H9 (cell line): ENCODE results near the gene HRAS. TPM values are rescaled to one million over a fixed set of nuclear protein-coding genes. Genes with fewer than 3 reads are reported as not detected.

Experiments used
- DNase-seq: peaks from one replicate; pipeline ENCODE4 v3.0.0-alpha.2; 2017
- H2AFZ ChIP-seq: one replicate; pipeline ENCODE4 v1.6.1; 2013; ENCODE audit warnings: mild to moderate bottlenecking, low read length, control low read depth, moderate library complexity
- H2AK5ac ChIP-seq: 2 replicates; pipeline ENCODE4 v1.6.1; 2013; ENCODE audit warnings: low read length, control low read depth, mixed read lengths; ENCODE audit not compliant: insufficient read length
- H2BK120ac ChIP-seq: one replicate; pipeline ENCODE4 v1.6.1; 2013; ENCODE audit warnings: low read depth, mild to moderate bottlenecking, low read length, control low read depth, inconsistent platforms; ENCODE audit not compliant: poor library complexity, severe bottlenecking
- H2BK12ac ChIP-seq: 2 replicates; pipeline ENCODE4 v1.6.1; 2013; ENCODE audit warnings: low read length, control low read depth, mixed read lengths, low read depth; ENCODE audit not compliant: insufficient read length
- H2BK15ac ChIP-seq: 2 replicates; pipeline ENCODE4 v1.6.1; 2013; ENCODE audit warnings: low read depth, low read length, control low read depth
- H2BK20ac ChIP-seq: one replicate; pipeline ENCODE4 v1.6.1; 2013; ENCODE audit warnings: low read depth, mild to moderate bottlenecking, low read length, control low read depth, inconsistent platforms; ENCODE audit not compliant: poor library complexity, severe bottlenecking
- H2BK5ac ChIP-seq: 2 replicates; pipeline ENCODE4 v1.6.1; 2013; ENCODE audit warnings: low read length, control low read depth, mixed read lengths; ENCODE audit not compliant: insufficient read length
- H3K14ac ChIP-seq: 2 replicates; pipeline ENCODE4 v1.6.1; 2013; ENCODE audit warnings: low read length, control low read depth; ENCODE audit not compliant: insufficient read depth
- H3K18ac ChIP-seq: 2 replicates; pipeline ENCODE4 v1.6.1; 2013; ENCODE audit warnings: low read depth, mild to moderate bottlenecking, mixed read lengths, low read length, control low read depth; ENCODE audit not compliant: insufficient read length
- H3K23ac ChIP-seq: 2 replicates; pipeline ENCODE4 v1.6.1; 2013; ENCODE audit warnings: low read length, control low read depth, mixed read lengths, low read depth; ENCODE audit not compliant: insufficient read length
- H3K23me2 ChIP-seq: 2 replicates; pipeline ENCODE4 v1.6.1; 2013; ENCODE audit warnings: low read depth, mild to moderate bottlenecking, mixed read lengths, low read length, control low read depth; ENCODE audit not compliant: insufficient read length, poor library complexity, severe bottlenecking
- H3K27ac ChIP-seq: 2 replicates; pipeline ENCODE4 v1.5.1; 2013; ENCODE audit warnings: low read length, control low read depth, mixed read lengths, low read depth; ENCODE audit not compliant: insufficient read length
- H3K27me3 ChIP-seq: 2 replicates; pipeline ENCODE4 v1.6.1; 2013; ENCODE audit warnings: low read length, control low read depth, inconsistent platforms; ENCODE audit not compliant: insufficient read depth
- H3K4ac ChIP-seq: 2 replicates; pipeline ENCODE4 v1.6.1; 2013; ENCODE audit warnings: low read depth, mild to moderate bottlenecking, control low read depth, inconsistent platforms, low read length, moderate library complexity
- H3K4me1 ChIP-seq: 2 replicates; pipeline ENCODE4 v1.6.1; 2013; ENCODE audit warnings: low read length, control low read depth, inconsistent platforms; ENCODE audit not compliant: insufficient read depth
- H3K4me2 ChIP-seq: 2 replicates; pipeline ENCODE4 v1.6.1; 2013; ENCODE audit warnings: low read length, control low read depth, mixed read lengths; ENCODE audit not compliant: insufficient read length, insufficient read depth
- H3K56ac ChIP-seq: 2 replicates; pipeline ENCODE4 v1.6.1; 2013; ENCODE audit warnings: low read depth, mild to moderate bottlenecking, mixed read lengths, low read length, control low read depth; ENCODE audit not compliant: insufficient read length
- H3K79me1 ChIP-seq: 2 replicates; pipeline ENCODE4 v1.6.1; 2013; ENCODE audit warnings: low read depth, mild to moderate bottlenecking, moderate library complexity, low read length, control low read depth, inconsistent platforms; ENCODE audit not compliant: insufficient read depth, poor library complexity, severe bottlenecking
- H3K79me2 ChIP-seq: 2 replicates; pipeline ENCODE4 v1.6.1; 2013; ENCODE audit warnings: low read length, control low read depth, inconsistent platforms; ENCODE audit not compliant: insufficient read depth
- H3K9ac ChIP-seq: 2 replicates; pipeline ENCODE4 v1.6.1; 2013; ENCODE audit warnings: low read length, control low read depth, mixed read lengths; ENCODE audit not compliant: insufficient read length; ENCODE audit errors: extremely low read depth
- H3K9me3 ChIP-seq: one replicate; pipeline ENCODE4 v1.6.1; 2013; ENCODE audit warnings: low read depth, low read length, inconsistent platforms; ENCODE audit not compliant: control insufficient read depth
- H3T11ph ChIP-seq: one replicate; pipeline ENCODE4 v1.6.1; 2013; ENCODE audit warnings: mild to moderate bottlenecking, low read length, control low read depth, inconsistent platforms
- H4K20me1 ChIP-seq: one replicate; pipeline ENCODE4 v1.6.1; 2013; ENCODE audit not compliant: control insufficient read depth, insufficient read length, insufficient read depth
- H4K5ac ChIP-seq: 2 replicates; pipeline ENCODE4 v1.6.1; 2013; ENCODE audit warnings: low read depth, mild to moderate bottlenecking, mixed read lengths, low read length, control low read depth; ENCODE audit not compliant: insufficient read length
- H4K8ac ChIP-seq: replicated peaks from 2 replicates; pipeline ENCODE4 v1.6.1; 2013; ENCODE audit warnings: low read length, control low read depth, mixed read lengths, low read depth; ENCODE audit not compliant: insufficient read length
- H4K91ac ChIP-seq: 2 replicates; pipeline ENCODE4 v1.6.1; 2013; ENCODE audit warnings: low read depth, mild to moderate bottlenecking, moderate library complexity, mixed read lengths, low read length, control low read depth; ENCODE audit not compliant: insufficient read length
- H3K27ac Mint-ChIP-seq, 3 experiments: 2 replicates in 2 of 3; 3 replicates in 1 of 3; pipeline ENCODE4 v1.8.0; 2020 to 2021; ENCODE audit warnings: mixed read lengths in 3 of 3, mild to moderate bottlenecking in 1 of 3, moderate library complexity in 1 of 3
- H3K27me3 Mint-ChIP-seq: 2 replicates; pipeline ENCODE4 v1.8.0; 2021; ENCODE audit warnings: low read depth, mild to moderate bottlenecking, moderate library complexity, mixed read lengths
- H3K36me3 Mint-ChIP-seq, 3 experiments: 2 replicates in 2 of 3; 3 replicates in 1 of 3; pipeline ENCODE4 v1.8.0; 2020 to 2021; ENCODE audit warnings: low read depth in 3 of 3, mixed read lengths in 3 of 3; ENCODE audit not compliant: insufficient read depth in 1 of 3
- H3K4me1 Mint-ChIP-seq, 2 experiments: 2 replicates each; pipeline ENCODE4 v1.8.0; 2020; ENCODE audit warnings: mixed read lengths in 2 of 2
- H3K4me3 Mint-ChIP-seq, 2 experiments: 2 replicates in 1 of 2; 3 replicates in 1 of 2; pipeline ENCODE4 v1.8.0; 2020 to 2021; ENCODE audit warnings: mild to moderate bottlenecking in 2 of 2, mixed read lengths in 2 of 2, moderate library complexity in 1 of 2
- H3K9me3 Mint-ChIP-seq, 2 experiments: 2 replicates in 1 of 2; 3 replicates in 1 of 2; pipeline ENCODE4 v1.8.0; 2020; ENCODE audit warnings: mild to moderate bottlenecking in 2 of 2, mixed read lengths in 2 of 2, moderate library complexity in 1 of 2
- WGBS: extraction: QIAGEN DNeasy Blood & Tissue Kit; methylation state at CpG from one replicate; pipeline ENCODE4 v1.1.7; 2013; ENCODE audit warnings: missing lambda C conversion rate, low lambda C conversion rate, mixed read lengths; ENCODE audit not compliant: insufficient read length; ENCODE audit errors: extremely low coverage; 5-methylcytosine and 5-hydroxymethylcytosine counted together
- total RNA-seq: library from RNA; stranded (reverse); gene quantifications from 2 replicates; pipeline ENCODE4 v1.2.1, GENCODE V29; 2021
- TF ChIP-seq, protein P1 (sequence below): fragments of 200-600 bp; sonication (generic); conservative IDR thresholded peaks from 3 replicates; pipeline ENCODE4 v1.8.0; 2021; ENCODE audit warnings: antibody characterized with exemption, mild to moderate bottlenecking

Gene HRAS
- total RNA-seq, 1 experiment from 2014 or later, result 61.8 TPM

DNA sequence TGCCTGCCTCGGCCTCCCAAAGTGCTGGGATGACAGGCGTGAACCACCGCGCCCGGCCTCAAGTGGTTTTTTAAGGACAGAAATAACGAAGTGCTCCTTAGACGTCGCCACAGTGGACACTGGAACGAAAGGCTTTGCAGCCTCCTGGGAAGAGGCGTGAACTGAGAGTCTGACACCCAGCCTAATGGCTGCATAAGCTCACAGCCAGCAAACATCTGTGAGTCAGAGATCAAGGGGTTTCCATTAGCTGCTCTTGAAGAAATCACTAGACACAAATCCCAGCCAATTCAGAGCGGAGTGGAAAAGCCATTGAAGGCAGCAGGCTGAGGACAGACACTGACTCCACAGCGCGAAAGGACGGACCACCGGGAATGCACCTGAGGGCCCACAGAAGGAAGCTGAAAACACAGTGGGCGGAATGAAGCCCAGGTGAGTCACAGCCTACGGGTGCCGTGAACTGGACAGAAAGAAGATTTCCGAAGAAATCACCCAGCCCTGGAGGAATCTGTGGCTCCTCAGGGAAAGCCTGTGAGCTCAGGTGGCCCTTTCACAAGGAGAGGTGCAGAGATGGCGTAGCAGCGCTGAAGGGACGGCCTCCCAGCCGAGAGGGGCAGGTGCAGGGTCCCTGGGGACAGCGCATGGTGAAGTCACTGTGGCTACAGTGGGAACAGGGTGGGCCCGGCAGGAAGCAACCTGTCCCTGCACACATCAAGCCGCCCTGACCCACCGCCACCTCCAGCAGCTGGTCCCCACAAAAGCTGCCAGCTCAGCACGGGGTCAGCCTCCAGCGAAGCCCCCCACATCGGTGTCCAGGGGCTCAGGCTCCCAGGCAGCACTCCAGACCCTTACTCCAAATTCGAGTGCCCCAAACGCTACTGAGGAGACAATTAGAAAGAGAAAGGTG lies 13.6 kb upstream of the HRAS start:
- H3K9me3 ChIP-seq, result no peaks in the 10 kb centered on the region
- no peaks in the 10 kb centered on the region for H3K79me2 ChIP-seq
- no peak overlapping the region for H4K5ac ChIP-seq
- no CpG with 5 or more reads among the region's 32 CpGs for WGBS
- no peak overlapping the region for H3K4ac ChIP-seq
- H4K20me1 ChIP-seq, result no peaks in the 10 kb centered on the region
- H2AFZ ChIP-seq, result no peak overlapping the region
- H3K23me2 ChIP-seq, result no peaks in the 10 kb centered on the region
- Mint-ChIP-seq H3K9me3 (no peaks in the 10 kb centered on the region; a peak in 1 of 5 replicates), H3K27me3 (peaks cover 6% of the 10 kb centered on the region), H3K4me3 (no peak overlapping the region), H3K4me1 (peaks cover 2 to 3% of the 10 kb centered on the region in 2 experiments; a peak in 2 of 4 replicates), H3K27ac (no peak overlapping the region), H3K36me3 (no peaks in the 10 kb centered on the region)
- DNase-seq, result no peak
- H2BK120ac ChIP-seq, result no peak overlapping the region
- no peak overlapping the region for H2BK5ac ChIP-seq
- no peak overlapping the region for H2BK20ac ChIP-seq
- no peak overlapping the region for H2BK12ac ChIP-seq
- no peaks in the 10 kb centered on the region for H3K4me1 ChIP-seq
- no peak overlapping the region for H3K4me2 ChIP-seq
- H3K56ac ChIP-seq, result no peak overlapping the region
- no peaks in the 10 kb centered on the region for H3K79me1 ChIP-seq
- no peaks in the 10 kb centered on the region for H3K27me3 ChIP-seq
- no peak overlapping the region for H3K27ac ChIP-seq
- no peak overlapping the region for H3K9ac ChIP-seq
- H2BK15ac ChIP-seq, result no peak overlapping the region
- H4K91ac ChIP-seq, result no peak overlapping the region
- no peak overlapping the region for H4K8ac ChIP-seq
- H3T11ph ChIP-seq, result no peak overlapping the region
- H3K23ac ChIP-seq, result no peak overlapping the region
- H2AK5ac ChIP-seq, result no peak overlapping the region
- H3K14ac ChIP-seq, result no peak overlapping the region
- H3K18ac ChIP-seq, result no peak overlapping the region
- TF ChIP-seq, protein P1, sequence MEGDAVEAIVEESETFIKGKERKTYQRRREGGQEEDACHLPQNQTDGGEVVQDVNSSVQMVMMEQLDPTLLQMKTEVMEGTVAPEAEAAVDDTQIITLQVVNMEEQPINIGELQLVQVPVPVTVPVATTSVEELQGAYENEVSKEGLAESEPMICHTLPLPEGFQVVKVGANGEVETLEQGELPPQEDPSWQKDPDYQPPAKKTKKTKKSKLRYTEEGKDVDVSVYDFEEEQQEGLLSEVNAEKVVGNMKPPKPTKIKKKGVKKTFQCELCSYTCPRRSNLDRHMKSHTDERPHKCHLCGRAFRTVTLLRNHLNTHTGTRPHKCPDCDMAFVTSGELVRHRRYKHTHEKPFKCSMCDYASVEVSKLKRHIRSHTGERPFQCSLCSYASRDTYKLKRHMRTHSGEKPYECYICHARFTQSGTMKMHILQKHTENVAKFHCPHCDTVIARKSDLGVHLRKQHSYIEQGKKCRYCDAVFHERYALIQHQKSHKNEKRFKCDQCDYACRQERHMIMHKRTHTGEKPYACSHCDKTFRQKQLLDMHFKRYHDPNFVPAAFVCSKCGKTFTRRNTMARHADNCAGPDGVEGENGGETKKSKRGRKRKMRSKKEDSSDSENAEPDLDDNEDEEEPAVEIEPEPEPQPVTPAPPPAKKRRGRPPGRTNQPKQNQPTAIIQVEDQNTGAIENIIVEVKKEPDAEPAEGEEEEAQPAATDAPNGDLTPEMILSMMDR, result no peak
